ENCODE data around the gene NPAS2. TPM values are rescaled to one million over a fixed set of nuclear protein-coding genes. Genes with fewer than 3 reads are reported as not detected.

NPAS2 gene
- total RNA-seq, 1 donor from 2014 or later, result 10.7 TPM

DNA sequence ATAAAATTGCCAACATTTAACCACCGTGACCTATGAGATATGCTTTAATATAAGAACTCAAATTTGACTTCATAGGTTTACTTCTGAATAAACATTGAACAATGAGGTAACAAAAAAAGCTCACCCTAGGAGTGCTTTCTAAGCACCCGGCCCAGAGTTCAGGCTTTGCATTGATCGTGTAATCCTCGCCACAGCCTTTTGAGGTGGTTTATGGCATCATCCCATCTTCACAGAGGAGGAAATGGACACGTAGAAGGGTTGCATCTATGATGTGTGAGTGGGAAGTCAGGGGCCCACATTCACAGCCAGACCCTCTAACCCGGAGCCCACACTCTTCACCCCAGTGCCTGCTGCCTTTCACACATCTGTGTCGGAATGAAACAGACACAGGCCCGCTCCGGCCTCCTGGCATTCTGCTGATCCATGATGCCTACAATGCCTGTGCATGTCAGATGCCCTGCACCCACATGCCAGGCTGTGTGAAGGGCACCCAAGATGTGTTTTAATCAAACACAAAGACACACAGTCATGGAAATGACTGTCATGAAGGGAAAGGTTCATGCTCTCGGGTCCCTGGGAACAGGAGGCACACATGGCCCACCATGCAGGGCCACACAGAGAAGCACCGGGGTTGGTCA, 133.6 kb downstream of the NPAS2 start:
- TF ChIP-seq, protein P1, sequence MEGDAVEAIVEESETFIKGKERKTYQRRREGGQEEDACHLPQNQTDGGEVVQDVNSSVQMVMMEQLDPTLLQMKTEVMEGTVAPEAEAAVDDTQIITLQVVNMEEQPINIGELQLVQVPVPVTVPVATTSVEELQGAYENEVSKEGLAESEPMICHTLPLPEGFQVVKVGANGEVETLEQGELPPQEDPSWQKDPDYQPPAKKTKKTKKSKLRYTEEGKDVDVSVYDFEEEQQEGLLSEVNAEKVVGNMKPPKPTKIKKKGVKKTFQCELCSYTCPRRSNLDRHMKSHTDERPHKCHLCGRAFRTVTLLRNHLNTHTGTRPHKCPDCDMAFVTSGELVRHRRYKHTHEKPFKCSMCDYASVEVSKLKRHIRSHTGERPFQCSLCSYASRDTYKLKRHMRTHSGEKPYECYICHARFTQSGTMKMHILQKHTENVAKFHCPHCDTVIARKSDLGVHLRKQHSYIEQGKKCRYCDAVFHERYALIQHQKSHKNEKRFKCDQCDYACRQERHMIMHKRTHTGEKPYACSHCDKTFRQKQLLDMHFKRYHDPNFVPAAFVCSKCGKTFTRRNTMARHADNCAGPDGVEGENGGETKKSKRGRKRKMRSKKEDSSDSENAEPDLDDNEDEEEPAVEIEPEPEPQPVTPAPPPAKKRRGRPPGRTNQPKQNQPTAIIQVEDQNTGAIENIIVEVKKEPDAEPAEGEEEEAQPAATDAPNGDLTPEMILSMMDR (conservative IDR thresholded peaks at IDR 0.05), result no peak

GRCh38 chr2:100954044-100954420, 134.1 kb downstream of the NPAS2 start:
- H3K4me1 Mint-ChIP-seq (ENCODE audit: unreplicated experiment), result peaks cover 4% of the 10 kb centered on the region
- no peaks in the 10 kb centered on the region for H3K9me3 Mint-ChIP-seq
- no peak for DNase-seq (ENCODE audit: extremely low spot score, unreplicated experiment)
- H3K27ac Mint-ChIP-seq, result no peak overlapping the region
- no peaks in the 10 kb centered on the region for H3K27me3 Mint-ChIP-seq
- H3K4me3 Mint-ChIP-seq, result no peak overlapping the region
- TF ChIP-seq, protein P1 (conservative IDR thresholded peaks at IDR 0.05), result no peak
- peaks cover 3% of the 10 kb centered on the region for H3K36me3 Mint-ChIP-seq

More for the DNA sequence above, 133.6 kb downstream of the NPAS2 start:
- Mint-ChIP-seq H3K9me3 (no peaks in the 10 kb centered on the region), H3K27ac (no peak overlapping the region), H3K36me3 (peaks cover 3% of the 10 kb centered on the region), H3K27me3 (no peaks in the 10 kb centered on the region), H3K4me1 (ENCODE audit: unreplicated experiment) (peaks cover 8% of the 10 kb centered on the region), H3K4me3 (no peak overlapping the region)
- no peak for DNase-seq (ENCODE audit: extremely low spot score, unreplicated experiment)

- Mint-ChIP-seq H3K36me3 (peaks cover under 1% of the 10 kb centered on the region), H3K4me1 (ENCODE audit: unreplicated experiment) (peaks cover 5% of the 10 kb centered on the region), H3K4me3 (no peak overlapping the region), H3K9me3 (no peaks in the 10 kb centered on the region), H3K27ac (no peak overlapping the region), H3K27me3 (peaks cover 3% of the 10 kb centered on the region)
- no peak for DNase-seq (ENCODE audit: extremely low spot score, unreplicated experiment)
- TF ChIP-seq, protein P1 (conservative IDR thresholded peaks at IDR 0.05), result no peak
Observed at GRCh38 chr2:100955226-100955625, 135.3 kb downstream of the NPAS2 start.

DNA sequence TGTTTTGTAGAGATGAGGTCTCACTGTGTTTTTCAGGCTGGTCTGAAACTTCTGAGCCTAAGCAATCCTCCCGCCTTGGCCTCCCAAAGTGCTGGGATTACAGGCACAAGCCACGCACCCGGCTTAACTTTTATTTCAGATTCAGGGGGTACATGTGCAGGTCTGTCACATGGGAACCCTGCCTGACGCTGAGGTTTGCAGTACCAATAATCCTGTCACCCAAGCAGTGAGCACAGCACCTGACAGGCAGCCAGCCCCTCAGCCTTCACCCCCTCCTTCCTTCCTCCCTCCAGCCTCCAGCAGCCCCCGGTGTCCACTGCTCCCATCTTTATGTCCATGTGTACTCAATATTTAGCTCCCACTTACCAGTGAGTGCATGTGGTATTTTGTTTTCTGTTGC, 136.1 kb downstream of the NPAS2 start:
- Mint-ChIP-seq H3K9me3 (no peaks in the 10 kb centered on the region), H3K27me3 (peaks cover 3% of the 10 kb centered on the region), H3K36me3 (no peaks in the 10 kb centered on the region), H3K4me1 (ENCODE audit: unreplicated experiment) (peaks cover 5% of the 10 kb centered on the region), H3K4me3 (no peak overlapping the region), H3K27ac (no peak overlapping the region)
- TF ChIP-seq, protein P1 (conservative IDR thresholded peaks at IDR 0.05), result no peak
- DNase-seq (ENCODE audit: extremely low spot score, unreplicated experiment), result no peak

GRCh38 chr2:100957996-100958653, 138.2 kb downstream of the NPAS2 start:
- no peak for DNase-seq (ENCODE audit: extremely low spot score, unreplicated experiment)
- TF ChIP-seq, protein P1 (conservative IDR thresholded peaks at IDR 0.05), result no peak
- Mint-ChIP-seq H3K9me3 (no peaks in the 10 kb centered on the region), H3K27ac (no peak overlapping the region), H3K4me1 (ENCODE audit: unreplicated experiment) (peaks cover 5% of the 10 kb centered on the region), H3K4me3 (no peak overlapping the region), H3K36me3 (no peaks in the 10 kb centered on the region), H3K27me3 (peaks cover 3% of the 10 kb centered on the region)

All from type B pancreatic cell (in vitro differentiated cells).